Measurements from ENCODE around the gene HGF. TPM values are rescaled to one million over a fixed set of nuclear protein-coding genes. Genes with fewer than 3 reads are reported as not detected.

The HGF gene
- total and polyA plus RNA-seq, 10 of the 15 experiments (the other 5 are each of a cell fraction or from before 2014, with no cell fraction given) = 0.10 to 1.7 (median 0.99) TPM

- peaks cover 5% of the 10 kb centered on the region; the same call in 1 of the 2 replicates for H3K4me1 ChIP-seq (ENCODE audit: control insufficient read depth, insufficient read depth, low read length)
- ATAC-seq = peak; percentile 70
- ChIA-PET RAD21 (ENCODE audit: unreplicated experiment) (interaction anchor here (0.9 to 1.5 kb wide), 3 partner anchors 9 to 176 kb away, joined by 3 to 7 read pairs (median 4); no protein-coding TSS in a partner anchor), CTCF (interaction anchor here (0.7 to 3.8 kb wide), 3 partner anchors 10 to 338 kb away, joined by 3 to 12 read pairs (median 4); no protein-coding TSS in a partner anchor), SMC1A (ENCODE audit: uncharacterized antibody, unreplicated experiment) (interaction anchor here (0.6 to 1.7 kb wide), 10 partner anchors 8 to 1560 kb away, joined by 3 to 8 read pairs (median 4); no protein-coding TSS in a partner anchor), POLR2A (interaction anchor here (1.9 kb wide), 1 partner anchor 8 kb away, joined by 4 read pairs; no protein-coding TSS in a partner anchor)
- DNase-seq (ENCODE audit: low read depth, low spot score) = no peak
- no peak overlapping the region for H3K9ac ChIP-seq (ENCODE audit: control insufficient read depth, insufficient read depth, low read length)
- intact Hi-C loops (cut with micrococcal nuclease; ENCODE audit: unreplicated experiment) (no loop called here), in situ Hi-C loops (cut with MboI) (no loop called here)
- H3K79me2 ChIP-seq (ENCODE audit: control insufficient read depth, insufficient read depth, low read length) = no peaks in the 10 kb centered on the region
- H3K9me3 ChIP-seq (replicated peaks; ENCODE audit: control insufficient read depth, insufficient read depth, low read length) = no peaks in the 10 kb centered on the region; the same call in 2 of the 3 replicates
- no peak overlapping the region for H3K4me3 ChIP-seq
- FAIRE-seq = no peak
- H3K27me3 ChIP-seq (replicated peaks in 1 of 2; ENCODE audit: control insufficient read depth in 2 of 2, insufficient read depth in 2 of 2, low read length in 1 of 2) = no peaks in the 10 kb centered on the region
- WGBS (ENCODE audit: insufficient coverage, insufficient replicate concordance, low lambda C conversion rate, missing lambda C conversion rate) = 0% methylated on average over 1 of the region's 1 CpG
- no peak overlapping the region for H3K4me2 ChIP-seq (ENCODE audit: control insufficient read depth, insufficient read depth)
- H2AFZ ChIP-seq (ENCODE audit: control insufficient read depth, low read depth, low read length) = no peak overlapping the region
- no TSS peak for BruUV-seq (replicated peaks)
- no peaks in the 10 kb centered on the region for H4K20me1 ChIP-seq (ENCODE audit: control insufficient read depth, insufficient read depth)
- H3K27ac ChIP-seq (ENCODE audit: control insufficient read depth, insufficient read depth) = no peak overlapping the region
- H3K36me3 ChIP-seq (ENCODE audit: control insufficient read depth in 2 of 2, insufficient read depth in 2 of 2, low read length in 1 of 2) = no peaks in the 10 kb centered on the region
- TF ChIP-seq CEBPB (IDR thresholded peaks at IDR 0.05; ENCODE audit: borderline replicate concordance in 1 of 2, low read depth in 2 of 2, low read length in 2 of 2) (no peak), HDAC6 (IDR thresholded peaks at IDR 0.05; ENCODE audit: unreplicated experiment) (no peak), PKNOX1 (IDR thresholded peaks at IDR 0.05) (no peak), DPF2 (IDR thresholded peaks at IDR 0.05) (no peak), REST (IDR thresholded peaks at IDR 0.05; ENCODE audit: low read depth, low read length) (no peak), FOXK2 (IDR thresholded peaks at IDR 0.05) (no peak), IRF4 (IDR thresholded peaks at IDR 0.05; ENCODE audit: low read depth, low read length) (no peak), GABPA (IDR thresholded peaks at IDR 0.05; ENCODE audit: low read depth) (no peak), CBX5 (IDR thresholded peaks at IDR 0.05; ENCODE audit: low read depth) (no peak), SUPT20H (IDR thresholded peaks at IDR 0.05; ENCODE audit: borderline replicate concordance, control insufficient read depth, low read depth, low read length) (no peak), STAT3 (IDR thresholded peaks at IDR 0.05; ENCODE audit: low read depth, low read length) (no peak), CHD2 (IDR thresholded peaks at IDR 0.05; ENCODE audit: borderline replicate concordance, low read depth, low read length) (no peak), IKZF2 (IDR thresholded peaks at IDR 0.05) (no peak)
- TF ChIP-seq, protein P1, sequence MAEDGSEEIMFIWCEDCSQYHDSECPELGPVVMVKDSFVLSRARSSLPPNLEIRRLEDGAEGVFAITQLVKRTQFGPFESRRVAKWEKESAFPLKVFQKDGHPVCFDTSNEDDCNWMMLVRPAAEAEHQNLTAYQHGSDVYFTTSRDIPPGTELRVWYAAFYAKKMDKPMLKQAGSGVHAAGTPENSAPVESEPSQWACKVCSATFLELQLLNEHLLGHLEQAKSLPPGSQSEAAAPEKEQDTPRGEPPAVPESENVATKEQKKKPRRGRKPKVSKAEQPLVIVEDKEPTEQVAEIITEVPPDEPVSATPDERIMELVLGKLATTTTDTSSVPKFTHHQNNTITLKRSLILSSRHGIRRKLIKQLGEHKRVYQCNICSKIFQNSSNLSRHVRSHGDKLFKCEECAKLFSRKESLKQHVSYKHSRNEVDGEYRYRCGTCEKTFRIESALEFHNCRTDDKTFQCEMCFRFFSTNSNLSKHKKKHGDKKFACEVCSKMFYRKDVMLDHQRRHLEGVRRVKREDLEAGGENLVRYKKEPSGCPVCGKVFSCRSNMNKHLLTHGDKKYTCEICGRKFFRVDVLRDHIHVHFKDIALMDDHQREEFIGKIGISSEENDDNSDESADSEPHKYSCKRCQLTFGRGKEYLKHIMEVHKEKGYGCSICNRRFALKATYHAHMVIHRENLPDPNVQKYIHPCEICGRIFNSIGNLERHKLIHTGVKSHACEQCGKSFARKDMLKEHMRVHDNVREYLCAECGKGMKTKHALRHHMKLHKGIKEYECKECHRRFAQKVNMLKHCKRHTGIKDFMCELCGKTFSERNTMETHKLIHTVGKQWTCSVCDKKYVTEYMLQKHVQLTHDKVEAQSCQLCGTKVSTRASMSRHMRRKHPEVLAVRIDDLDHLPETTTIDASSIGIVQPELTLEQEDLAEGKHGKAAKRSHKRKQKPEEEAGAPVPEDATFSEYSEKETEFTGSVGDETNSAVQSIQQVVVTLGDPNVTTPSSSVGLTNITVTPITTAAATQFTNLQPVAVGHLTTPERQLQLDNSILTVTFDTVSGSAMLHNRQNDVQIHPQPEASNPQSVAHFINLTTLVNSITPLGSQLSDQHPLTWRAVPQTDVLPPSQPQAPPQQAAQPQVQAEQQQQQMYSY (CRISPR knock-in tag; IDR thresholded peaks at IDR 0.05) = no peak
These were observed 93.0 kb downstream of the HGF start for GRCh38 chr7:81676813-81677212.

All from GM12878 (cell line).